Hair follicular keratinocyte (primary cell): ENCODE measurements around the gene FBXO15. TPM values are rescaled to one million over a fixed set of nuclear protein-coding genes. Genes with fewer than 3 reads are reported as not detected.

Experiments used
- total RNA-seq: library from RNA; depleted of rRNA; stranded (reverse); fragments of >200 nt; gene quantifications from 2 replicates; pipeline ENCODE4 v1.2.3, GENCODE V29; 2015

FBXO15 gene
- total RNA-seq = not detected in 2 replicates

DNA sequence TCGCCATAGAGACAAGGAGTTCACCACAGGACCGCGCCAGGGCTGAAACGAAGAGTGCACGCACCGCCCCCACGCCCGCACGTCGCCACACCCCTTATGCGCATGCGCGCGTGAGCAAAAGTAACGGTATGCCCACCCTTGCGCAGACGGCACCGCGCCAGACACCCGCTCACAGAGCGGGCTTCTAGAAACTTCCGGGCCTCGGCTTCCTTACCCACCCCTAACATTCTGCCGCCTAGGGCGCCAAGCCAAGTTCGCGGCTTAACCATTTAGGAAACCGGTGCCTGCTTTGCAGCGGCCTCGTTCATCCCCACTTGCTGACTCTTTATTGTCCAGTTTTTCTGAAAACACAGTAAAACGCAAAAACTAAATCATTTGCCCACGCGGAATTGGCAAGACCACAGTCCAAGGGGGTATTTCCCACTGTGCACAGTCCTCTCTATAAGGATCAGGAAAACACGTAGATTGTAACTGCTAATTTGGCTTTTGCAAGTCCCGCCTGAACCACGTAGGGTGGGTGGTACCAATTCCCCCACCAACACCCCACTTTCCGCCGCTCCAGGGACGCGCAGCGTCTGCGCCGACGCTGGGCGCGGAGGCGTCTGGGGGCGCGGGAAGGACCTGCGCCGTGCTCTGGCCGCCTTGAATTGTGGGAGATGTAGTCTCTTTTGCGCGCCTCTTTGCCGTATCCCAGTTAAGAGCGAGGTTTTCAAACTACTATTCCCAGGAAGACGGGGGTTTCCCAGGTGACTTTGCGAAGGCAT, at the start of gene FBXO15, which contains the start of gene TIMM21:
TSS of gene FBXO15 (minus strand) at position 56 of the 764 bp plus-strand sequence. CDS start at position 7, 49 bp downstream.
TSS of gene TIMM21 (plus strand) at position 745 of the 764 bp plus-strand sequence. CDS start 286 bp downstream, outside the sequence.

Other genes with a start within 250 kb of the FBXO15 start
- gene TIMM21, start 689 bp upstream of the FBXO15 start, total RNA-seq = 36.7 and 79.4 TPM in 2 replicates
- 32.6 and 59.1 TPM in 2 replicates for gene CYB5A, start 144.1 kb upstream of the FBXO15 start, total RNA-seq
- not detected in 2 replicates for gene C18orf63, start 168.0 kb upstream of the FBXO15 start, total RNA-seq